H1 (cell line): ENCODE measurements around the gene TIMM29. TPM values are rescaled to one million over a fixed set of nuclear protein-coding genes. Genes with fewer than 3 reads are reported as not detected.
A peak's percentile ranks its signal among the peaks of the same experiment; 100 is the strongest.

ENCODE experiments used
- CTCF ChIA-PET: fragments of 300-600 bp; sonication (Branson Sonifier 250); formaldehyde crosslinking; loops from one replicate; lab custom pipeline; 2021; ENCODE audit not compliant: partially characterized antibody; lab: Charles Lee
- POLR2A ChIA-PET: fragments of 300-600 bp; sonication (Branson Sonifier 250); formaldehyde crosslinking; loops from one replicate; lab custom pipeline; 2021; ENCODE audit warnings: inconsistent platforms; ENCODE audit not compliant: partially characterized antibody; lab: Charles Lee
- DNase-seq, 2 experiments: peaks; one replicate each; pipeline versions ENCODE4 v3.0.0 to v3.0.0-alpha.2; 2010 to 2022; ENCODE audit warnings: low spot score in 2 of 2, low read depth in 1 of 2, mixed read lengths in 1 of 2
- FAIRE-seq: peaks from 2 replicates; lab custom pipeline; 2011; peaks lifted over from hg19 to GRCh38; lab: Jason Lieb, UNC
- H2AFZ ChIP-seq: 2 replicates; pipeline ENCODE4 v1.8.1; 2012; ENCODE audit warnings: low read length, inconsistent platforms
- H2AK5ac ChIP-seq: 2 replicates; pipeline ENCODE4 v1.6.1; 2013; ENCODE audit warnings: low read depth, low read length
- H2BK120ac ChIP-seq: replicated peaks from 2 replicates; pipeline ENCODE3; 2013; ENCODE audit warnings: low read depth, low read length, inconsistent platforms
- H2BK12ac ChIP-seq: 2 replicates; pipeline ENCODE4 v1.6.1; 2013; ENCODE audit warnings: low read depth, low read length
- H2BK15ac ChIP-seq: 2 replicates; pipeline ENCODE4 v1.6.1; 2013; ENCODE audit warnings: low read length
- H2BK20ac ChIP-seq: 2 replicates; pipeline ENCODE4 v1.6.1; 2013; ENCODE audit warnings: low read length
- H2BK5ac ChIP-seq: 2 replicates; pipeline ENCODE4 v1.6.1; 2013; ENCODE audit warnings: low read depth, low read length
- H3K14ac ChIP-seq: 2 replicates; pipeline ENCODE4 v1.6.1; 2013; ENCODE audit warnings: inconsistent platforms; ENCODE audit not compliant: insufficient read length
- H3K18ac ChIP-seq: 2 replicates; pipeline ENCODE4 v1.6.1; 2013; ENCODE audit warnings: low read length; ENCODE audit errors: extremely low read depth
- H3K23ac ChIP-seq: 2 replicates; pipeline ENCODE4 v1.6.1; 2013; ENCODE audit warnings: inconsistent platforms; ENCODE audit not compliant: insufficient read length
- H3K23me2 ChIP-seq: 2 replicates; pipeline ENCODE4 v1.6.1; 2013; ENCODE audit warnings: low read depth, low read length
- H3K27ac ChIP-seq: 2 replicates; pipeline ENCODE4 v1.6.1; 2011; ENCODE audit warnings: low read depth, low read length, inconsistent platforms
- H3K27me3 ChIP-seq, 4 experiments: replicated peaks in 1 of 4; 1 replicate in 1 of 4; 2 replicates in 3 of 4; pipeline versions ENCODE4 v1.6.1 to v1.8.1; 2011 to 2013; ENCODE audit warnings: low read length in 3 of 4, mild to moderate bottlenecking in 3 of 4, inconsistent platforms in 2 of 4, mixed read lengths in 2 of 4, moderate library complexity in 1 of 4; ENCODE audit not compliant: control insufficient read depth in 3 of 4, insufficient read depth in 3 of 4; ENCODE audit errors: extremely low read depth in 1 of 4
- H3K36me3 ChIP-seq, 4 experiments: 2 replicates each; pipeline versions ENCODE4 v1.6.1 to v1.8.1; 2011 to 2013; ENCODE audit warnings: mild to moderate bottlenecking in 4 of 4, low read length in 3 of 4, moderate library complexity in 2 of 4, control low read depth in 1 of 4, inconsistent platforms in 1 of 4; ENCODE audit not compliant: insufficient read depth in 4 of 4, control insufficient read depth in 2 of 4
- H3K4ac ChIP-seq: replicated peaks from 2 replicates; pipeline ENCODE3; 2013; ENCODE audit warnings: low read length, low read depth, mixed read lengths, inconsistent platforms; ENCODE audit not compliant: insufficient read length
- H3K4me1 ChIP-seq, 4 experiments: replicated peaks in 1 of 4; 1 replicate in 1 of 4; 2 replicates in 3 of 4; pipeline versions ENCODE4 v1.6.1 to v1.8.1; 2011 to 2013; ENCODE audit warnings: low read length in 3 of 4, inconsistent platforms in 2 of 4, mixed read lengths in 1 of 4; ENCODE audit not compliant: insufficient read depth in 4 of 4, control insufficient read depth in 3 of 4
- H3K4me2 ChIP-seq, 2 experiments: 2 replicates each; pipeline versions ENCODE4 v1.6.1 to v1.8.1; 2011 to 2013; ENCODE audit warnings: low read depth in 2 of 2, low read length in 2 of 2, control low read depth in 1 of 2, inconsistent platforms in 1 of 2, mild to moderate bottlenecking in 1 of 2; ENCODE audit not compliant: insufficient read depth in 1 of 2
- H3K4me3 ChIP-seq, 4 experiments: fragments of 200-600, 300-600 bp in 1 of 4; sonication (generic), shearing (Covaris generic), sonication (Bioruptor Twin) in 1 of 4; 2 replicates each; pipeline versions ENCODE4 v1.5.1 to v1.8.1; 2011 to 2016; ENCODE audit warnings: low read length in 4 of 4, low read depth in 3 of 4, control low read depth in 2 of 4, inconsistent platforms in 2 of 4, mild to moderate bottlenecking in 2 of 4, mixed read lengths in 1 of 4, moderate library complexity in 1 of 4; ENCODE audit not compliant: insufficient read depth in 2 of 4; ENCODE audit errors: extremely low read depth in 1 of 4
- H3K56ac ChIP-seq: replicated peaks from 2 replicates; pipeline ENCODE3; 2013; ENCODE audit warnings: low read depth, mild to moderate bottlenecking, mixed read lengths, low read length, inconsistent platforms; ENCODE audit not compliant: insufficient read length
- H3K79me1 ChIP-seq: 2 replicates; pipeline ENCODE4 v1.6.1; 2013; ENCODE audit warnings: low read depth, low read length, control low read depth
- H3K79me2 ChIP-seq, 2 experiments: 2 replicates each; pipeline versions ENCODE4 v1.6.1 to v1.8.1; 2012 to 2013; ENCODE audit warnings: low read length in 2 of 2, mild to moderate bottlenecking in 2 of 2, inconsistent platforms in 1 of 2; ENCODE audit not compliant: insufficient read depth in 2 of 2, control insufficient read depth in 1 of 2
- H3K9ac ChIP-seq, 4 experiments: replicated peaks in 1 of 4; 1 replicate in 1 of 4; 2 replicates in 3 of 4; pipeline versions ENCODE4 v1.6.1 to v1.8.1; 2011 to 2013; ENCODE audit warnings: low read depth in 3 of 4, low read length in 3 of 4, control low read depth in 2 of 4, mild to moderate bottlenecking in 2 of 4, moderate library complexity in 2 of 4, inconsistent platforms in 1 of 4; ENCODE audit errors: extremely low read depth in 1 of 4
- H3K9me3 ChIP-seq, 2 experiments: 2 replicates each; pipeline versions ENCODE4 v1.6.1 to v1.8.1; 2012 to 2013; ENCODE audit warnings: mild to moderate bottlenecking in 2 of 2, moderate library complexity in 2 of 2, control low read depth in 1 of 2, inconsistent platforms in 1 of 2, low read depth in 1 of 2, low read length in 1 of 2, mixed read lengths in 1 of 2; ENCODE audit not compliant: insufficient read depth in 2 of 2
- H4K20me1 ChIP-seq, 2 experiments: replicated peaks in 1 of 2; 2 replicates each; pipeline versions ENCODE3 to v1.8.1; 2011 to 2013; ENCODE audit warnings: inconsistent platforms in 2 of 2, low read length in 2 of 2, mild to moderate bottlenecking in 1 of 2; ENCODE audit not compliant: insufficient read depth in 2 of 2, control insufficient read depth in 1 of 2
- H4K5ac ChIP-seq: 2 replicates; pipeline ENCODE4 v1.6.1; 2013; ENCODE audit warnings: low read length, low read depth, mixed read lengths, inconsistent platforms; ENCODE audit not compliant: insufficient read length
- H4K8ac ChIP-seq: 2 replicates; pipeline ENCODE4 v1.8.0; 2013; ENCODE audit warnings: mild to moderate bottlenecking, moderate library complexity, low read length, inconsistent platforms; ENCODE audit not compliant: insufficient read depth; ENCODE audit errors: extremely low read depth
- H4K91ac ChIP-seq: replicated peaks from 2 replicates; pipeline ENCODE3; 2013; ENCODE audit warnings: low read length, mixed read lengths, inconsistent platforms; ENCODE audit not compliant: insufficient read length
- NANOG ChIP-seq: IDR thresholded peaks from 2 replicates; pipeline ENCODE4 v1.6.1; 2011; ENCODE audit warnings: low read length, low read depth, mild to moderate bottlenecking, inconsistent platforms; ENCODE audit not compliant: insufficient read depth, poor library complexity, severe bottlenecking
- RBBP5 ChIP-seq: IDR thresholded peaks from 2 replicates; pipeline ENCODE4 v1.7.1; 2012; ENCODE audit warnings: low read depth, mild to moderate bottlenecking, inconsistent platforms, low read length, moderate library complexity, borderline replicate concordance
- RFX5 ChIP-seq: IDR thresholded peaks from 2 replicates; pipeline ENCODE4 v1.6.1; 2011; ENCODE audit warnings: low read depth, low read length, improper control_type of control experiment, borderline replicate concordance
- SP1 ChIP-seq: IDR thresholded peaks from 2 replicates; pipeline ENCODE4 v1.6.1; 2011; ENCODE audit warnings: low read depth, low read length
- SP4 ChIP-seq: IDR thresholded peaks from 2 replicates; pipeline ENCODE4 v1.6.1; 2012; ENCODE audit warnings: low read length, inconsistent platforms
- TEAD4 ChIP-seq: IDR thresholded peaks from 2 replicates; pipeline ENCODE4 v1.6.1; 2012; ENCODE audit warnings: low read depth, low read length, inconsistent platforms, mixed read lengths
- WGBS, 2 experiments: shearing (Covaris generic) in 1 of 2; methylation state at CpG; one replicate each; pipeline versions ENCODE4 v1.1.6 to v1.1.7; 2013 to 2015; ENCODE audit warnings: low lambda C conversion rate in 2 of 2, mixed read lengths in 2 of 2, inconsistent platforms in 1 of 2, low coverage in 1 of 2, missing lambda C conversion rate in 1 of 2; ENCODE audit not compliant: insufficient replicate concordance in 2 of 2, insufficient coverage in 1 of 2, insufficient read length in 1 of 2; ENCODE audit errors: extremely low coverage in 1 of 2, missing lambda C conversion rate in 1 of 2; 5-methylcytosine and 5-hydroxymethylcytosine counted together
- polyA plus RNA-seq, 7 experiments: library from polyadenylated mRNA; depleted of rRNA in 3 of 7; stranded (reverse) in 5 of 7; unstranded in 2 of 7; fragments of >200 nt in 5 of 7; fragments of 200-250 nt in 2 of 7; gene quantifications; 1 replicate in 5 of 7; 2 replicates in 1 of 7; 4 replicates in 1 of 7; pipeline versions ENCODE4 v1.2.1 to v1.2.3, GENCODE V29; 2011 to 2013; ENCODE audit warnings: missing spikeins in 2 of 7, mixed read lengths in 2 of 7
- total RNA-seq: library from RNA; stranded (reverse); fragmentation: NEBNext Ultra II Directional; extraction: Animal tissue kit (Norgen Biotek cat#: 25700); gene quantifications from 2 replicates; pipeline ENCODE4 v1.2.1, GENCODE V29; 2021

TIMM29 gene
- total and polyA plus RNA-seq, 2 of the 8 experiments (the other 6 are each of a cell fraction or from before 2014, with no cell fraction given) = 15.9 to 24.0 TPM

DNA sequence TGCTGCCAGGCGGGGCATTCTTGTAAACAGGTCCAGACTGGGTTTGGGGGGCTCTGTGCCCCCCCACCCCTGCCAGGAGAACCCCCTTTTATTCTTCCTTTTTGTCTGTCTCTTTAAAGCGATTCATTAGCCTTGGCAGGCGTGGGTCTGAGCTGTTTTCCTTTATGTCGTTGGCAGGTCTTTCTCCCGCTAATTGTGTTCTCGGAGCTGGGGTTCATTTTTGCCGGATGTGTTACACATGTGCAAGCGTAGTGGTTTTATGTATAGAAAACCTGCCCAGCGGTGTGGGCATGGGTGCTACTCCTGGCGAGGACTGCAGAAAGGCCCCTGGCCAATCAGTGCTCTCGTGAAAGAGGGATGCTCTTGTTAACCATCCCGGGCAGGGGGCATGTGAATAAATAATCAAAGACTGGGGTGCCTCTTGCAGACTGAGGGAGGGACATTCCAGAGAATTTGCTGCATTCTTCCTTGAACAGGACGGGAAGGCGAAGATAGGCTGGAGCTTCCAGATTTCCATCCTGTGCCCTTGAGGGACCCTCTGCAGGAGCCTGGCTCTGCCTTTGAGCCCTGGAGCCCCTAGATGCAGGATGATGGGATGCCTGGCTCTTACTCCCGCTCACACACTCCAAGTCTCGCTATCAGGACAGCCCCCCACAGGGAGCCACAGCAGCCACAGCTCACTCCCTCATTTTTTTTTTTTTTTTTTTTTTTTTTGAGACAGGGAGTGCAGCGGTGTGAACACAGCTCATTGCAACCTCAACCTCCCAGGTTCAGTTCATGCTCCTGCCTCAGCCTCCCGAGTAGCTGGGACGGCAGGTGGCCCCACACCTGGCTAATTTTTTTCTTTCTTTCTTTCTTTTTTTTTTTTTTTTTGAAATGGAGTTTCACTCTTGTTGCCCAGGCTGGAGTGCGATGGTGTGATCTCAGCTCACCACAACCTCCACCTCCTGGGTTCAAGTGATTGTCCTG, 43.1 kb upstream of the TIMM29 start:
- no peak overlapping the region for H3K27ac ChIP-seq
- no peak overlapping the region; the same call in none of the 2 replicates for H4K8ac ChIP-seq
- H4K91ac ChIP-seq = no peak overlapping the region
- TF ChIP-seq SP4 = no peak
- TF ChIP-seq NANOG = no peak
- TF ChIP-seq SP1 = peak; percentile 19; the same call in 1 of the 2 replicates
- peak; percentile 66 for TF ChIP-seq TEAD4
- no peak for TF ChIP-seq RFX5
- 0 out of 2 replicates have a peak, but pooled peaks have one; percentile 31 for TF ChIP-seq RBBP5
- peak overlapping the region; percentile 6 to 36; a peak in 3 of 4 replicates for H3K4me2 ChIP-seq
- H3K4me1 ChIP-seq = peaks cover 24 to 52% (median 45%) of the 10 kb centered on the region in 4 experiments
- H3K79me1 ChIP-seq = peaks cover 28% of the 10 kb centered on the region
- H2AK5ac ChIP-seq = no peak overlapping the region; the same call in 1 of the 2 replicates
- ChIA-PET POLR2A (interaction anchor here (1.0 to 2.4 kb wide), 4 partner anchors 13 to 51 kb away, joined by 3 to 9 read pairs (median 4); no protein-coding TSS in a partner anchor), CTCF (interaction anchor here (0.7 to 11.7 kb wide), 7 partner anchors 11 to 393 kb away, joined by 3 to 103 read pairs (median 3); partner anchors contain the start of gene CARM1)
- H3K9me3 ChIP-seq = no peaks in the 10 kb centered on the region
- WGBS, 2 experiments = 60% methylated on average over 18 of the region's 20 CpGs; no CpG with 5 or more reads in 1 of the 2 experiments
- H4K20me1 ChIP-seq = peaks cover 0 to 9% of the 10 kb centered on the region in 2 experiments
- H3K23ac ChIP-seq = no peak overlapping the region
- no peak overlapping the region for H3K56ac ChIP-seq
- H2BK15ac ChIP-seq = no peak overlapping the region
- H2BK12ac ChIP-seq = no peak overlapping the region
- no peaks in the 10 kb centered on the region for H3K36me3 ChIP-seq
- H2BK5ac ChIP-seq = peak overlapping the region; percentile 44; the same call in 1 of the 2 replicates
- FAIRE-seq (peak; percentile 28), DNase-seq (no peak)
- H2BK20ac ChIP-seq = 0 out of 2 replicates have a peak overlapping the region, but pooled peaks have one; percentile 32
- H3K14ac ChIP-seq = no peak overlapping the region
- H3K18ac ChIP-seq = peak overlapping the region; percentile 36
- H2AFZ ChIP-seq = no peak overlapping the region
- no peak overlapping the region; a peak in 1 of 7 replicates for H3K9ac ChIP-seq
- no peaks in the 10 kb centered on the region for H3K23me2 ChIP-seq
- H3K79me2 ChIP-seq = peaks cover 4 to 81% of the 10 kb centered on the region in 2 experiments; a peak in 2 of 4 replicates
- no peak overlapping the region for H2BK120ac ChIP-seq
- 0 out of 8 replicates have a peak overlapping the region, but pooled peaks of 1 of the 4 experiments have one; percentile 13 for H3K4me3 ChIP-seq
- H4K5ac ChIP-seq = no peak overlapping the region
- no peak overlapping the region for H3K4ac ChIP-seq
- H3K27me3 ChIP-seq = no peaks in the 10 kb centered on the region
